Subcutaneous adipose tissue (tissue), 4 donors: ENCODE results near the gene PAAF1. TPM values are rescaled to one million over a fixed set of nuclear protein-coding genes. Genes with fewer than 3 reads are reported as not detected.

Source experiments
- total RNA-seq, 4 donors: library from RNA; depleted of rRNA; stranded (reverse); fragments of >200 nt; gene quantifications; one replicate each; pipeline ENCODE4 v1.1.0, GENCODE V29; 2016
- TF ChIP-seq, protein P1 (sequence below): fragments of 450-650 bp; IDR thresholded peaks from one replicate; pipeline ENCODE4 v1.5.1; 2016; ENCODE audit warnings: low read depth, mild to moderate bottlenecking, control low read depth, antibody characterized with exemption, moderate library complexity

PAAF1 gene
- total RNA-seq, 4 donors from 2014 or later: 8.2 to 28.4 (median 20.6) TPM

DNA sequence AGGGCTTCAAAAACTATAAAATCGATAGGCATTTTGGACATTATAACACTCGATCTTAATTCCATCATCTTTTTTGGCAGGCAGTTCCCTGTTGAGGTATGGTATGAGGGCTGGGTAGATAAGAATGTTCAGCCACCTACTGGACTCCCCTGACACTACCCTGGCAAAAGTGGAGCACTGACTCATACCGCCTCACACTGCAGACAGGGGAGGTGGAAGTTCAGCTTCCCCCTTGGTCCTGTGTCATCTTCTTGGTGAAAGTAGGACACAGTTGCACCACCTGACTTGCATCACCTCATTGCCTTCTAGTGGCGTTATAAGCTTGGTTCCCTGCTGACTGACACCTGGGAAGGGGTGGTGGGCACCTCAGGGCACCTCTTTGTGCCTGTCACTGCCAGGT, 30.4 kb downstream of the PAAF1 start:
- TF ChIP-seq, protein P1, sequence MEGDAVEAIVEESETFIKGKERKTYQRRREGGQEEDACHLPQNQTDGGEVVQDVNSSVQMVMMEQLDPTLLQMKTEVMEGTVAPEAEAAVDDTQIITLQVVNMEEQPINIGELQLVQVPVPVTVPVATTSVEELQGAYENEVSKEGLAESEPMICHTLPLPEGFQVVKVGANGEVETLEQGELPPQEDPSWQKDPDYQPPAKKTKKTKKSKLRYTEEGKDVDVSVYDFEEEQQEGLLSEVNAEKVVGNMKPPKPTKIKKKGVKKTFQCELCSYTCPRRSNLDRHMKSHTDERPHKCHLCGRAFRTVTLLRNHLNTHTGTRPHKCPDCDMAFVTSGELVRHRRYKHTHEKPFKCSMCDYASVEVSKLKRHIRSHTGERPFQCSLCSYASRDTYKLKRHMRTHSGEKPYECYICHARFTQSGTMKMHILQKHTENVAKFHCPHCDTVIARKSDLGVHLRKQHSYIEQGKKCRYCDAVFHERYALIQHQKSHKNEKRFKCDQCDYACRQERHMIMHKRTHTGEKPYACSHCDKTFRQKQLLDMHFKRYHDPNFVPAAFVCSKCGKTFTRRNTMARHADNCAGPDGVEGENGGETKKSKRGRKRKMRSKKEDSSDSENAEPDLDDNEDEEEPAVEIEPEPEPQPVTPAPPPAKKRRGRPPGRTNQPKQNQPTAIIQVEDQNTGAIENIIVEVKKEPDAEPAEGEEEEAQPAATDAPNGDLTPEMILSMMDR: no peak

GRCh38 chr11:73912026-73912425, 35.2 kb downstream of the PAAF1 start:
- TF ChIP-seq, protein P1: no peak

DNA sequence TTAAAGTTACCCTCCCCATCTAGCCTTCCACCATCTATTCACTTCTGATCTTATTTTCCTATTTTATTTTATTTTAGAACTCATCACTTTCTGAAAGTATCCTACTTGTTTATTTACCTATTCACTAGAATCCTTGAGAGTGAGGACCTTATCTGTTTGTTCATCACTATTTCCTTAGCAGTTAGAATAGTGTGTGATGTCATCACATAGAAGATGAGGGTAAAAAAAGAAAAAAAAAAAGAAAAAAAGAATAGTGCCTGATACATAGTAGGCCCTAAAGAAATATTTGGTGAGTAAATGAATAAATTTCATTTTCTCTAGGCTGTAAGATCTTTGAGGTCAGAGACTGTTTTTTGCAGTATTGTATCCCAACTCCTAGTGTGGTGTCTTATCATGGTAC, 36.7 kb downstream of the PAAF1 start:
- TF ChIP-seq, protein P1: no peak

DNA sequence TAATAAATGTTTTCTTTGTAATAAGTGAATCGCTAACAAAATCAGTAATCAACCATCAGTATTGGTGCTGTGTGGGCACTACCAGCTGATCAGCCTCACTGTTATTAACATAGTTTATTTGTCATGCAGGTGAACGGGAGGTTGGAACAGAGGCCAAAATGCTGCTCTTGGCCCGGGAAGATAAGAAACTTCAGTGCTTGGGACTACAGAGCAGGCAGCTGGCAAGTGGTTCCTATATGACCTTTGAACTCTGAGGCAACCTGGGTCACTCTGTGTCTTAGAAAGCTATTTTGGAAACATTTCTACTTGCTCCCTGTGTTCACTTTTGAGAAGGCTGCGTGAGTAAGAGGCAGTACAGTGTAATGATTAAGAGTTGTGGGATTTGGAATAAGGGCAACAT, 37.5 kb downstream of the PAAF1 start:
- TF ChIP-seq, protein P1: no peak

DNA sequence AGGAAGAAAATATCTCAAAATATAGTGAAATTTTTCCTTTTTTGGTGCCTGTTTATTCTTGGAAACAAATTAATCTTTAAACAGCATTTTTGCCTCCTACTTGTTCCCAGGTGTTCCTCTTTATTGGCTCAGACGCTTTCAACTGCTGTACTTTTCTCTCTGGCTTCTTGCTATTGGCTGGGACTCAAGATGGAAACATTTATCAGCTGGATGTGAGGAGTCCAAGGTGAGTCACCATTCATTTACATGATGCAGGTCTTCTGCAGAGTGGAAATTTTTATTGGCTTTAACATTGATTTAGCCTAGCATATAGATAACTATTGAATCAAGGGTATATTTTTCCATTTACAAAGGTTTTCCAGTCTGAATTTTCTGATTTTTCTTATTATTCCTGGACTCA, 39.6 kb downstream of the PAAF1 start:
- TF ChIP-seq, protein P1: no peak

DNA sequence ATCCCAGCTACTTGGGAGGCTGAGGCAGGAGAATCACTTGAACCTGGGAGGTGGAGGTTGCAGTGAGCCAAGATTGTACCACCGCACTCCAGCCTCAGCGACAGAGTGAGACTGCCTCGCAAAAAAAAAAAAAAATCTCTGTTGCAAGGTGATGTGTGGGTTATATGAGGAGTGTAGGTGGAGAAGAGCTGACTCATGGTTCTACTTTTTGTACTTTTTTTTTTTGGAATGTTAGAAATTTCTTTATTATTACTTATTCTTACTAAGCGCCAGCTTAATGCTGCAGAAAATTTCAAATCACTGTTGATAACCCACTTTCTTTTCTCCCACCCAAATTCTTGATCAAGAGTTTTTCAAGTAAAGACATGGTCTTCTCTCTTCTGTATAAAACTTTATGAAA, 44.4 kb downstream of the PAAF1 start:
- TF ChIP-seq, protein P1: no peak

DNA sequence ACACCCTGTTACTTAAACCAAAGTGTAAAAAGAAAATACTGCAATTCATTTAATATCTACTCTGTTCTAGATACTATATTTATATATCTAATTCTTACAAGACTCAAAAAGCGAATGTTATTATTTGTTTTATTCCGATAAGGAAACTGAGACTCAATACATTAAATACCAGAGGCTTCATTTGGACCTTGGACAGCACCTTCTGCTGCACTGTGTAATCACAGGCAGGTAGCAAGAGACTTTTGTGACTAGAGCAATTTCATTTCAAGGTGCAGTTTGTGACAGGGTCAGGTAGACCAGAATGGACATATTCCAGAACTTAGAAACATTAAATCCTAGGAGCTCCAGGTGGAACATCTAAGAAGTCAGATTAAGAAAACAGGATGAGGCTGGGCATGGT, 52.6 kb downstream of the PAAF1 start:
- TF ChIP-seq, protein P1: no peak
